HG02588 (cell line): ENCODE measurements around the gene ALDH1A3.

ENCODE experiments used
- ATAC-seq: cut with Tn5 transposase; IDR thresholded peaks from one replicate; pipeline ENCODE4 v1.9.1; 2021; ENCODE audit warnings: mild to moderate bottlenecking, moderate library complexity; ENCODE audit not compliant: unreplicated experiment

ALDH1A3 gene

GRCh38 chr15:100944986-100945385 is 65.4 kb downstream of the ALDH1A3 start:
- no peak for ATAC-seq

- ATAC-seq: peak; percentile 65
Observed at GRCh38 chr15:100947760-100948429, 68.3 kb downstream of the ALDH1A3 start.

GRCh38 chr15:100948430-100948762 is 68.8 kb downstream of the ALDH1A3 start:
- peak; percentile 62 for ATAC-seq

DNA sequence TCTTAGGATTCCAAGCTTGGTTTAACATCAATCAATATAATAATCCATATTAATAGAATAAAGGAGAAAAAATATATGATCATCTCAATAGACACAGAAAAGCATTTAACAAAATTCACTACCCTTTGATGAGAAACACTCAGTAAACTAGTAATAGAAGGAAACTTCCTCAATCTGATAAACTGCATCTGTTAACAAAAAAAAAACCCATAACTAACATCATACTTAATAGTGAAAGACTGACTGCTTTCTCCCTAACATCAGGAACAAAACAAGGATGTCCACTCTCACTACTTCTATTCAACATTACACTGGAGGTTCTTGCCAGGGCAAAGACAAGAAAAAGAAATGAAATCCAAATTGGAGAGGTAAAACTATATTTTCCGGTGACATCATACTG is 70.1 kb downstream of the ALDH1A3 start:
- no peak for ATAC-seq

- no peak for ATAC-seq
Observed at GRCh38 chr15:100951965-100952364, 72.3 kb downstream of the ALDH1A3 start.

GRCh38 chr15:100952566-100952965 is 72.9 kb downstream of the ALDH1A3 start:
- ATAC-seq: no peak

GRCh38 chr15:100958326-100959065 is 78.9 kb downstream of the ALDH1A3 start:
- no peak for ATAC-seq

DNA sequence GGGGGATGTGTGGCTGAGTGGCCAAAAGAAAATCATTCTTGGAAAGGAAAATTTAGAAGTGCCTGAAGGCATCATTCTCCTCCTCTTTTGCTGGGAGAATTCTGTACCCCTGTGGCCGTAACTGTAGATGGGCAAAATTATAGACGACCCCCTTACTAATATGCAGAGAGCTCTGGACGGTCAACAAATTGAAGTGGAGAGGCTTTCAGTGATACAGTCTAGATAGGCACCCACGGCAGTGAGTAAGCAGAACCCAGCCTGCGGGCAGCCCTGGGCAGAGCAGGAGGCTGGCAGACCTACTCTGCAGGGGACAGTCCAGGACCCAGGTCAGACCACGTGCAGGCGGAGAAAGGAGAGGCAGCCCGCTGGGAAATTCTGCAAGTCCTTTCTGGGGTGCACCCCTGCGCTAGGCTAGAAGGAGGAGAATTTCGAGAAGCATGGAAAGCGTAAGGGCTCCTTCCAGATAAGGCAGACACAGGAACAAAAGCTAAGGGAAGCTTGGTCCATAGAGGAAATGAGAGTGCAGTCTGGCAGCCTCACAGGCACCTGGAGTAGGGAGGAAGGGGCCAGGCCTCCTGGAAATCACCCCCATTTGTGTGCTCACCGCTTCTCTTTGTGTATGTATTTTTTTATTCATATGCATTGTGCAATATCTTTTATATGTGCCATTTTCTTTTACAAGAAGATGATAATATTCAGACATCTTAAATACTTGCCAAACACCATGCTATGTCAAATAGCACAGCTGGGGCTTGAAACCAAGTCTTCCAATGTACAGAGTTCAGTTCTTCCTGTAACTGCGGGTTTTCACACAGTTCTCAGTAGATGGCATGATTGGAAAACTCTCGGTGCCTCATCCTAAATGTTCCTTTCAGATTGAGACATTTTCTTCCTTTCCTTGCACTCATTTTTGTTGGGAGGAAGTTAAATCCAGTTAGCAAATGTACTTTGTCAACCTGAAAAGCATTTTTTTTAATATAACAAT is 79.7 kb downstream of the ALDH1A3 start:
- no peak for ATAC-seq
